ENCODE measurements around the gene ATP1A1.

- TF ChIP-seq JUNB (IDR thresholded peaks at IDR 0.05; ENCODE audit: unreplicated experiment), result no peak
- no peak for TF ChIP-seq POLR2AphosphoS5 (IDR thresholded peaks at IDR 0.05; ENCODE audit: low read depth)
- TF ChIP-seq, protein P1, sequence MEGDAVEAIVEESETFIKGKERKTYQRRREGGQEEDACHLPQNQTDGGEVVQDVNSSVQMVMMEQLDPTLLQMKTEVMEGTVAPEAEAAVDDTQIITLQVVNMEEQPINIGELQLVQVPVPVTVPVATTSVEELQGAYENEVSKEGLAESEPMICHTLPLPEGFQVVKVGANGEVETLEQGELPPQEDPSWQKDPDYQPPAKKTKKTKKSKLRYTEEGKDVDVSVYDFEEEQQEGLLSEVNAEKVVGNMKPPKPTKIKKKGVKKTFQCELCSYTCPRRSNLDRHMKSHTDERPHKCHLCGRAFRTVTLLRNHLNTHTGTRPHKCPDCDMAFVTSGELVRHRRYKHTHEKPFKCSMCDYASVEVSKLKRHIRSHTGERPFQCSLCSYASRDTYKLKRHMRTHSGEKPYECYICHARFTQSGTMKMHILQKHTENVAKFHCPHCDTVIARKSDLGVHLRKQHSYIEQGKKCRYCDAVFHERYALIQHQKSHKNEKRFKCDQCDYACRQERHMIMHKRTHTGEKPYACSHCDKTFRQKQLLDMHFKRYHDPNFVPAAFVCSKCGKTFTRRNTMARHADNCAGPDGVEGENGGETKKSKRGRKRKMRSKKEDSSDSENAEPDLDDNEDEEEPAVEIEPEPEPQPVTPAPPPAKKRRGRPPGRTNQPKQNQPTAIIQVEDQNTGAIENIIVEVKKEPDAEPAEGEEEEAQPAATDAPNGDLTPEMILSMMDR (conservative IDR thresholded peaks at IDR 0.05; ENCODE audit: low read depth in 2 of 2), result no peak
- TF ChIP-seq EZH2 (IDR thresholded peaks at IDR 0.05; ENCODE audit: low read depth, unreplicated experiment), result no peak
- no peak for TF ChIP-seq REST (IDR thresholded peaks at IDR 0.05; ENCODE audit: unreplicated experiment)
- TF ChIP-seq EZH2phosphoT487 (IDR thresholded peaks at IDR 0.05; ENCODE audit: unreplicated experiment), result no peak
- TF ChIP-seq NANOG (IDR thresholded peaks at IDR 0.05; ENCODE audit: borderline replicate concordance), result no peak
- no peak for TF ChIP-seq CREB1 (CRISPR knock-in tag; IDR thresholded peaks at IDR 0.05; ENCODE audit: low read depth)
Observed at GRCh38 chr1:116389686-116390085, 16.6 kb downstream of the ATP1A1 start.
